ENCODE results near the gene CHD9.
"Not testable (repeated sequence)": the region's sequence is repeated elsewhere in the genome, so short reads cannot be mapped to it uniquely, and the experiment has no call there.

Gene CHD9

GRCh38 chr16:53024045-53024444, 30.7 kb upstream of the CHD9 start:
- DNase-seq (ENCODE audit: low read depth), result no peak
- TF ChIP-seq CTCF (conservative IDR thresholded peaks at IDR 0.05; ENCODE audit: low read depth, low read length), result no peak
- no peak overlapping the region for H3K4me3 ChIP-seq (ENCODE audit: low read length)

- no peak for TF ChIP-seq CTCF (conservative IDR thresholded peaks at IDR 0.05; ENCODE audit: low read depth, low read length)
- DNase-seq (ENCODE audit: low read depth), result no peak
- H3K4me3 ChIP-seq (ENCODE audit: low read length), result no peak overlapping the region
Measured at GRCh38 chr16:53029971-53030370, 24.8 kb upstream of the CHD9 start.

- H3K4me3 ChIP-seq (ENCODE audit: low read length), result no peak overlapping the region
- no peak for DNase-seq (ENCODE audit: low read depth)
- TF ChIP-seq CTCF (conservative IDR thresholded peaks at IDR 0.05; ENCODE audit: low read depth, low read length), result no peak
Measured at GRCh38 chr16:53031323-53031942, 23.4 kb upstream of the CHD9 start.

- no peak for TF ChIP-seq CTCF (conservative IDR thresholded peaks at IDR 0.05; ENCODE audit: low read depth, low read length)
- no peak for DNase-seq (ENCODE audit: low read depth)
Measured at GRCh38 chr16:53034306-53034705, 20.5 kb upstream of the CHD9 start.

GRCh38 chr16:53035176-53035942, 19.4 kb upstream of the CHD9 start:
- no peak for TF ChIP-seq CTCF (conservative IDR thresholded peaks at IDR 0.05; ENCODE audit: low read depth, low read length)
- H3K4me3 ChIP-seq (ENCODE audit: low read length), result no peak overlapping the region
- no peak for DNase-seq (ENCODE audit: low read depth)

More at GRCh38 chr16:53034306-53034705, 20.5 kb upstream of the CHD9 start:
- no peak overlapping the region for H3K4me3 ChIP-seq (ENCODE audit: low read length)

- no peak for DNase-seq (ENCODE audit: low read depth)
- no peak for TF ChIP-seq CTCF (conservative IDR thresholded peaks at IDR 0.05; ENCODE audit: low read depth, low read length)
- no peak overlapping the region for H3K4me3 ChIP-seq (ENCODE audit: low read length)
Measured at GRCh38 chr16:53036066-53036465, 18.7 kb upstream of the CHD9 start.

- not testable (repeated sequence) for H3K4me3 ChIP-seq (ENCODE audit: low read length); DNase-seq (ENCODE audit: low read depth)
Measured at GRCh38 chr16:53036711-53037110, 18.1 kb upstream of the CHD9 start.

Data from retinal pigment epithelial cell (primary cell).